ENCODE data around the gene MGLL. TPM values are rescaled to one million over a fixed set of nuclear protein-coding genes. Genes with fewer than 3 reads are reported as not detected.

Gene MGLL
- total RNA-seq, 3 donors from 2014 or later: 25.8 to 79.5 (median 30.2) TPM

- no peaks in the 10 kb centered on the region for H3K36me3 ChIP-seq
- H3K4me3 ChIP-seq: no peak overlapping the region
- H3K9me3 ChIP-seq: no peaks in the 10 kb centered on the region
- H3K27ac ChIP-seq: no peak overlapping the region
- intact Hi-C loops (cut with DNase I; ENCODE audit: low total_unique reads): no loop called here
- peaks cover 0 to 4% of the 10 kb centered on the region in 2 donors for H3K4me1 ChIP-seq
- DNase-seq (ENCODE audit: low spot score in 2 of 2): no peak
- H3K27me3 ChIP-seq: no peaks in the 10 kb centered on the region
- TF ChIP-seq CTCF (IDR thresholded peaks at IDR 0.05): no peak
- TF ChIP-seq POLR2A (IDR thresholded peaks at IDR 0.05): no peak
- TF ChIP-seq POLR2AphosphoS5 (IDR thresholded peaks at IDR 0.05): no peak
Observed at GRCh38 chr3:127809611-127810010, 12.7 kb downstream of the MGLL start.

DNA sequence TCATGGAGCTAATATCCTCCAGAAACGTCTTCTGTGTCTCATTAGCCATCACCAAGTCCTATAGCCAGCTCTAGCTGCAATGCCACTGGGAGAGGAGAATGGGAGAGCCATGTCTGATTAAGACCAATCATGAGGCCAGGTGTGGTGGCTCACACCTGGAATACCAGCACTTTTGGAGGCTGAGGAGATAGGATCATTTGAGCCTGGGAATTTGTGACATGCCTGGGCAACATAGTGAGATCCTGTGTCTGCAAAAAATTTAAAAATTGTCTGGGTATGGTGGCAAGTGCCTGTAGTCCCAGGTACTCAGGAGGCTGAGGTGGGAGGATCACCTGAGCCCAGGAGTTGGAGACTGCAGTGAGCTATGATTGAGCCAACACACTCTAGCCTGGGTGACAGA is 13.1 kb downstream of the MGLL start:
- TF ChIP-seq POLR2A (IDR thresholded peaks at IDR 0.05): no peak
- no peak for TF ChIP-seq CTCF (IDR thresholded peaks at IDR 0.05)
- no peak for TF ChIP-seq POLR2AphosphoS5 (IDR thresholded peaks at IDR 0.05)
- intact Hi-C loops (cut with DNase I; ENCODE audit: low total_unique reads): no loop called here
- H3K9me3 ChIP-seq: no peaks in the 10 kb centered on the region
- H3K36me3 ChIP-seq: no peaks in the 10 kb centered on the region
- no peaks in the 10 kb centered on the region for H3K27me3 ChIP-seq
- DNase-seq (ENCODE audit: low spot score in 2 of 2): no peak
- peaks cover 0 to 3% of the 10 kb centered on the region in 2 donors for H3K4me1 ChIP-seq
- H3K27ac ChIP-seq: no peak overlapping the region
- H3K4me3 ChIP-seq: no peak overlapping the region

DNA sequence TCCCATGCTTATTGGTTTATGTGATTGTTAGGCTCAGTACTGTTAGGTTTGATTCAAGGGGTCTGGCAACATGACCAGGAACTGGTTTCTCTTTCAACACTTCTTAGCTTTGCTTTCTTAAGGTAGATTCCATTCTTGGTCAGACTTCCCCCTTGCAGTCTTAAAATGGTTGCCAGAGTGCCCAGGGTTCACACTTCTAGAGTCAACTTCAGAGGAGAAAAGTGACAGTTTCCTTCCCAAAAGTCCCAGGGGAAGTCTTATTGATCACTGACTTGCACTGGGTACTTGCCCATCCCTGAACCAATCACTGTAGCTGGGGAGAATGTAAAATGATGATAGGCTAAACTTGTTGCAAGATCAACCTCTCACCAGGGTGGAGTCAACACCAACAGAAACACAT is 14.1 kb downstream of the MGLL start:
- H3K4me3 ChIP-seq: no peak overlapping the region
- H3K9me3 ChIP-seq: no peaks in the 10 kb centered on the region
- no peak for DNase-seq (ENCODE audit: low spot score in 2 of 2)
- no peaks in the 10 kb centered on the region for H3K36me3 ChIP-seq
- TF ChIP-seq CTCF (IDR thresholded peaks at IDR 0.05): no peak
- TF ChIP-seq POLR2A (IDR thresholded peaks at IDR 0.05): no peak
- no peak for TF ChIP-seq POLR2AphosphoS5 (IDR thresholded peaks at IDR 0.05)
- no peaks in the 10 kb centered on the region for H3K27me3 ChIP-seq
- no peaks in the 10 kb centered on the region for H3K4me1 ChIP-seq
- no peak overlapping the region for H3K27ac ChIP-seq
- intact Hi-C loops (cut with DNase I; ENCODE audit: low total_unique reads): no loop called here

GRCh38 chr3:127805026-127805753 is 17.1 kb downstream of the MGLL start:
- Histone ChIP-seq H3K4me1 (no peaks in the 10 kb centered on the region), H3K27me3 (no peaks in the 10 kb centered on the region), H3K36me3 (no peaks in the 10 kb centered on the region), H3K9me3 (no peaks in the 10 kb centered on the region), H3K4me3 (no peak overlapping the region), H3K27ac (no peak overlapping the region)
- intact Hi-C loops (cut with DNase I; ENCODE audit: low total_unique reads): no loop called here
- DNase-seq (ENCODE audit: low spot score in 2 of 2): no peak
- no peak for TF ChIP-seq CTCF (IDR thresholded peaks at IDR 0.05)
- no peak for TF ChIP-seq POLR2A (IDR thresholded peaks at IDR 0.05)
- no peak for TF ChIP-seq POLR2AphosphoS5 (IDR thresholded peaks at IDR 0.05)

GRCh38 chr3:127804141-127804540 is 18.2 kb downstream of the MGLL start:
- intact Hi-C loops (cut with DNase I; ENCODE audit: low total_unique reads): no loop called here
- no peak for DNase-seq (ENCODE audit: low spot score in 2 of 2)
- Histone ChIP-seq H3K9me3 (no peaks in the 10 kb centered on the region), H3K27me3 (no peaks in the 10 kb centered on the region), H3K4me1 (no peaks in the 10 kb centered on the region), H3K4me3 (no peak overlapping the region), H3K36me3 (no peaks in the 10 kb centered on the region), H3K27ac (no peak overlapping the region)
- no peak for TF ChIP-seq POLR2AphosphoS5 (IDR thresholded peaks at IDR 0.05)
- no peak for TF ChIP-seq POLR2A (IDR thresholded peaks at IDR 0.05)

Measured in breast epithelium (tissue), 4 donors.